CD4-positive, alpha-beta T cell treated with Interferon gamma for 1 hour (primary cell): ENCODE results near the gene MFSD12.

Experiments used
- DNase-seq: peaks from one replicate; pipeline ENCODE4 v3.0.0-alpha.2; 2020

Gene MFSD12

GRCh38 chr19:3505598-3506383 lies 51.6 kb downstream of the MFSD12 start, which contains the start of gene FZR1:
Gene FZR1, plus strand, starts transcription at chr19:3506311. Its CDS starts 16,679 bp downstream, at chr19:3522990.
- peak; percentile 100 for DNase-seq

- DNase-seq, result no peak
Measured at GRCh38 chr19:3504735-3505134, 52.7 kb downstream of the MFSD12 start.

DNA sequence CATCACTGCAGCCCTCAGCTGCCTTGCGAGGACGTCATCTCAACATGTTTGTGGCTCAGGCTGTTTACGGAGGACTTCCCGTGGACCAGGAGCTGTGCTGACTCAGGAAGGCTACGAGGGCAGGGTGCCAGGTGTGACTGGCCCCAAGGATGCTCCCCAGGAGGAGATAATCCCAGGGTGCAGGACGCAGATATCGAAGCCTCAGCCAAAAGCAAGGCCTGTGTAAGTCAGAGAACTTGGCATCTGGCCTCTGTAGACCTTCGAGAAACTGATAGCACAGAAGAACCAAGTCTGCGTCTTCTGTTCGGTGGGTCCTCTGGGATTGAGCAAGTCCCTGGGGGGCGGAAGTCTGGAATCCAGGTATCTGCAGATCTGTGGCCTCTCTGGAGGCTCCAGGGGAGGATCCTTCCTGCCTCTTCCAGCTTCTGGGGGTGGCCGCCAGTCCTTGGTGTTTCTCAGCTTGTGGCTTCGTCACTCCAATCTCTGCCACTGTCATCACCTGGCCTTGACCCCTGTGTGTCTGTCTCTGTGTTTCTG lies 54.3 kb downstream of the MFSD12 start:
- DNase-seq, result no peak

GRCh38 chr19:3501780-3502179 lies 55.6 kb downstream of the MFSD12 start:
- DNase-seq, result no peak

DNA sequence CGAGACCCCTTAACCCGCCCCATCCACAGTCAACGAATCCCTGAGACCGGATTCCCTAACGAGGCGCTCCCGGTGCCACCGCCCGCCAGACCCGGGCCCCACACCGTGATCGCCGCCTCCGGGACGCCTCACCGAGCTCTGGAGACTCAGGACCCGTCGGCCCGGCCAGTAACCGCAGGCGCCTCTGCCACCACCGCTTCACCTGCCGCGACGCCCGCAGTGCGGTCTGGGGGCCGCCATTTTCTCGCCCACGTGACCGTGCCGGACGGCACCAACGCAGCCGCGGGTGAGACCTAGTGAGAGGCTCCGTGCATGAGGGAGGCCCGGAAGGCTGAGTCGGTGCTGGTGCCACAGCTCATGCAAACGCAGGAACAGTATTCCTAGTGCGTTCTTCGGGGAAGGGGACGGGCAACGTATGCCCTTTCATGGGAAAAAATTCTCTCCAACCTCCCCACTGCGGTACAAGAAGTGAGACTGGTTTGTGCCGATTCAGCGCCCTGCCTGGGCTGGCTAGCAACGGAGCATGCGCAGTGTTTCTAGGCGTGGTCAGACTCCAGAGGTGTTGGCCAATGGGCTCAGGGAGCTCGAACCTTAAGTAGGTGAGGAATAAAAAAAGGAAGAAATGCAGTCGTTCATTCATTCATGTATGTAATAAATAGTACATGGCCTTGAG lies 56.8 kb downstream of the MFSD12 start, which contains the start of gene DOHH:
Gene DOHH (minus strand): TSS at position 246 of the 673 bp plus-strand sequence. CDS start 3,860 bp downstream, outside the sequence.
- DNase-seq, result peak; percentile 96

- no peak for DNase-seq
Measured at GRCh38 chr19:3499738-3500428, 57.5 kb downstream of the MFSD12 start.

DNA sequence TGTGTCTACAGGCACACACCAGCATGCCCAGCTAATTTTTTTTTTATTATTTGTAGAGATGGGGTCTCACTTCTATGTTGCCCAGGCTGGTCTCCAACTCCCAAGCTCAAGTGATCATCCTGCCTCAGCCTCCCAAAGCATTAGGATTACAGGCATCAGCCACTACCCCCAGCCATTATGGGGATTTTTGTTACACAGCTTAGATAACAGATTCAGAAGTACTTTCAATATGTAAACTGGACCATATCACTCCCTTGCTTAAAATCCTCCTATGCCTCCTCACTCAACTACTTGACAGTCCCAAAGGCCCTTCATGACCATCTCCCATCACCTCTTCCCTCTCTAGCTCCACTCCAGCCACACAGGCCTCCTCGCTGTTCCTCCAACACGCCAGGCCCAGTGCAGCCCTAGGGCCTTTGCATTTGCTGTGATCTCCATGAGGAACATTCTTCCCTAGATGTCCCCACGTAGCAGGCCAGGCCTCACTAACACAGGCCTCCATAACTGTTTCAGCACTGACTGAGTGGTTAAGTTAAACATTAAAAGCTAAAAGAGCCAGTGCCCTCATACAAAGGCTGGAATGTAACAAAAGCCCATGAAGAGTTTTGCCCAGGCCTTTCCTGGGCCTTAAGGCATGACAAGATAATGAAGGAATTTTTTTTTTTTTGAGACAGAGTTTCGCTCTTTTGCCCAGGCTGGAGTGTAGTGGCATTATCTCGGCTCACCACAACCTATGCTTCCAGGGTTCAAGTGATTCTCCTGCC lies 59.4 kb downstream of the MFSD12 start:
- DNase-seq, result no peak

DNA sequence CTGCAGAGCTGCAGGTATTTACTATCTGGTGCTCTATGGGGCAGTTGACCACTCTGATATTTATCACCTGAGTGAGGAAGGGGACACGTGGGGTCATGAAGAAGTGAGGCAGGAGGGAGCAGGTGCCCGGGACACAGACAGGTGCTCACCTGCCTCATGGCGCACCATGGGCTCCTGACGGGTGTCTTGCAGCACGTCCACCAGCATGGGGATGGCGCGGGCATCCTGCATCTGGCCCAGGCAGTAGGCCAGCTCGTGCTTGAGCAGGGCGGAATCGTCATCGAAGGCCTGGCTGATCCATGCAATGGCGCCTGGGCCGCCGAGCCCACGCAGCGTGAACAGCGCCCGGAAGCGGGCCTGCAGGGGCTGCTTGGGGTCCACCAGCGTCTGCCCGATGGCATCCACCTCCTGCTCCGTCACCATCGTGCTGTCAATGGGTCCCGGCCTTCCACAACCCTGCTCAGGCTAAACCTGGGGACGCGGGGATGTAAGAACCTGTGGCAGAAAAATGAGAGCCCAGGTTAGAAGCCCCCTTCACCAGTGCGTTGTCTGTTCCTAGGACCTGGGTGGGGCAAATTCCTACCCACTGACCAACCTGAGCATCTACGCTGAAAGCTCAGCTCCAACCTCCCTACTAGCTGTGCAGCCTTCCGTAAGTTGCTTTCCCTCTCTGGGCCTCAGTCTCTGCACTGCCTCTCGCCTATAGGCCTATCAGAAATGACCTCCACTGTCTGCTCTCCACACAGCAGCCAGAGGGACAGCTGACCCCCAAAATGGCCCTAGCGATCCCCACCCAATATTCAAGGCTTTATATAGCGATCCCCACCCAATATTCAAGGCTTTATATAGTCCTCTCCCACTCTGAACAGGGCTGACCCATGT lies 60.8 kb downstream of the MFSD12 start:
- no peak for DNase-seq

DNA sequence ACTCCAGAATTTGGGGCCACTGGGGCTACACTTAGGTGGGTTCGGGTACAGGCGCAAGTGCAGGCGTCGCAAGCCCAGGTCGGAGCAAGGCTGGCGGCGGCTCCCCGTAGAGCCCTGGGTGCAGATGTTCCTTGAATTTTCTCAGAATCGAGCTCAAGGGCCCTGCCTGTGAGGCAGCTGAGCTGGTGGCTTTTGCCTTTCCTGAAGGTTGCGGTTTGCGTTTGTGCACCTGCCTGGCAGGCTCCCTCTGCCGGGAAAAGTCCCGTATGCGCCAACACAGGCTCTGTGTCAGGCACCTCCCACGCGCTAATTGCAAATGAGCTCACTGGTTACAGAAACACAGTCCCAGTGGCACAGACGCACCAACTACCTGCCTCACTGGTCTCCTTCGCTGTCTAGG lies 62.8 kb downstream of the MFSD12 start:
- peak; percentile 35 for DNase-seq
